ENCODE measurements around the gene PCSK1N. TPM values are rescaled to one million over a fixed set of nuclear protein-coding genes. Genes with fewer than 3 reads are reported as not detected.

PCSK1N gene
- polyA plus RNA-seq, 4 donors, result 8.4 to 22.7 (median 14.5) TPM

DNA sequence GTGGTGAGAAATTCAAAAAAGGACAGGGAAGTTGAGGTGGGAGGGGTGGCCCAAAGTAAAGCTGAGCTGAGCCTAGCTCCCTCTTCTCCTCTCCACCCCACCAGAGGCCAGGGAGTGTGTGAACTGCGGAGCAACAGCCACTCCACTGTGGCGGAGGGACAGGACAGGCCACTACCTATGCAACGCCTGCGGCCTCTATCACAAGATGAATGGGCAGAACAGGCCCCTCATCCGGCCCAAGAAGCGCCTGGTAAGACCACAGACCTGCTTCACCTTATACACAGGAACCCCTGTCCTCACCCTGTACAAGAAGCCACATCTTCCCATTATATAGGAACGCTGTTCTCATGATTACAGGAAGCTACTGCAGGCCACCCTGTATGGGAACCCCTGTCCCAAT is 43.2 kb downstream of the PCSK1N start:
- no peak for DNase-seq (ENCODE audit: low read depth in 4 of 4, low spot score in 2 of 4)

DNA sequence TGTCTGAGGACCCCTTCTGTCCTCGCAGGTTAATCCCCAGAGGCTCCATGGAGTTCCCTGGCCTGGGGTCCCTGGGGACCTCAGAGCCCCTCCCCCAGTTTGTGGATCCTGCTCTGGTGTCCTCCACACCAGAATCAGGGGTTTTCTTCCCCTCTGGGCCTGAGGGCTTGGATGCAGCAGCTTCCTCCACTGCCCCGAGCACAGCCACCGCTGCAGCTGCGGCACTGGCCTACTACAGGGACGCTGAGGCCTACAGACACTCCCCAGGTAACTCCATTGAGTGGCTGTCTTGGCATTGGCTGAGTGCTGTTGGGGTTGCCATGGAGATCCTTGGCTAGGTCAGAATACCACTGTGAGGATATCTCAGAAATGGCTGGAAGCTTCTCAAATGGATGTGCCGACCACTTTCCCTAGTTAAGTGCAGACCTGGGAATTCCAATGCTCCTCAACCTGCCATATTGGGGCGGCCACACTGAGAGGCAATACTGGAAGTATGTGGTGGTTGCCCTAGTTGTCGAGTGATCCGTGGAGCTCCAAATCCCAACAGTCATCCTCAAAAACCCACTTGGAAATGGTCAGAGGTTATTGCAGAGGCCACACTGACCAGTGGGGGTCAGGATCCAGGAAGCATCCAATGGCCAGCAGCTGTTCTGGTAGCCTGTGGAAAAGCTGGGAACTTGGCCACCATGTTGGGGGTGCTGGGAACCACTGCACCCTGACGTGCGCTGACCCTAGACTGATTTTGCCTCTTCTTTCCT is 44.2 kb downstream of the PCSK1N start:
- DNase-seq (ENCODE audit: low read depth in 4 of 4, low spot score in 2 of 4), result no peak

DNA sequence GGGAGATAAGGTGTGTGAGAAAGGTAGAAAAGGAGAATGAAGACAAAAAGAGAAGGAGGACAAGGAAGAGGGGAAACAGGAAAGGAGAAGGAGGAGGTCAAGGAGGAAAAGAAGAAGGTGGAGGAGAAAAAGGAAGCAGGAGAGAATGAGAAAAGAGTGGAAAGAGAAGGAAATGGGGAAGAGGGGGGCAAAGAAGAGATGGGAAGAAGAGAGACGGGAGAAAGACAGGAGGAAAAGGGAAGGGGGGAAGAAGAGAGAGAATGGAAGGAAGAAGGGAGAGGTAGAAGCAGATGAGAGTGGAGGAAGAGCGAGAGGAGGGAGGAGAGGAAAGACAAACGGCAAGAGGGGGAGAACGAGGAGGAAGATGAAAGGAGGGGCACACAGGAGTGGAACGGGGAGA is 44.9 kb downstream of the PCSK1N start:
- no peak for DNase-seq (ENCODE audit: low read depth in 4 of 4, low spot score in 2 of 4)

DNA sequence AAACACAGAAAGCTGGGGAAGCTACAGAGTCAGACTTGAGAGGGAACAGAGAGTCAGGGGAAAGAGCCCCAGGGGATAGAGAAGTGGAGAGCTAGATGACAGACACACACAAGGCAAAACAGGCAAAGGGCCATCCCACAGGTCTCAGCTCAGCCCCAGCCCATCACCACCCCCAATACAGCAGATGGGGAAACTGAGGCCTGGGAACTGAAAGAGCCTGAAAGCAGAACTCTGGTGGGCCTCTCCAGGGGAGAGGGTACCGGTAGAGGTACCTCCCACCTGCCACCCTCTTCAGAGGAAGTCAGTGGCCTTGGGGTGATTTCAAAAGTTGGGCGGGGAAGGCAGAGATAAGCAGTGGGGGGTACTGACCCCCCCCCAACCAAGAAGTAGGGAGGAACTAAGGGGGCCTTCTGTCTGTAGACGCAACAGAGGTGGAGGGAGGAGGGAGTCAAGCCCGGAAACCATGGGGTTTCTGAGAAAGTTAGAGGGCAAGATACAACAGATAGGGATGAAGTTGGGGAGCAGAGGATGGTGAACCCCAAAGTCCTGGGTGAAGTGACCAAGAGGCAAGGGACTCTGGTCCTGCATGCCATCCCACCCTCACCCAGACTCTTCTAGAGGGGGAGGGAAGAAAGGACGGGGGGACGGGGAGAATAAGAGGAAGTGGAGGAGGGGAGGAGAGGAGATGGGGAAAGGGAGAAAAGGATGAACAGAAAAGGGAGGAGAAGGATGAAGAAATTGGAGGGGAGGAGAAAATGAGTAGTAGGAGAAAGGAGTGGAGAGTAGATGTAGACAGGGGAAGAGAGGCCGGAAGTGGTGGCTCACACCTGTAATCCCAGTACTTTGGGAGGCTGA is 45.8 kb downstream of the PCSK1N start:
- DNase-seq (ENCODE audit: low read depth in 4 of 4, low spot score in 2 of 4), result no peak

DNA sequence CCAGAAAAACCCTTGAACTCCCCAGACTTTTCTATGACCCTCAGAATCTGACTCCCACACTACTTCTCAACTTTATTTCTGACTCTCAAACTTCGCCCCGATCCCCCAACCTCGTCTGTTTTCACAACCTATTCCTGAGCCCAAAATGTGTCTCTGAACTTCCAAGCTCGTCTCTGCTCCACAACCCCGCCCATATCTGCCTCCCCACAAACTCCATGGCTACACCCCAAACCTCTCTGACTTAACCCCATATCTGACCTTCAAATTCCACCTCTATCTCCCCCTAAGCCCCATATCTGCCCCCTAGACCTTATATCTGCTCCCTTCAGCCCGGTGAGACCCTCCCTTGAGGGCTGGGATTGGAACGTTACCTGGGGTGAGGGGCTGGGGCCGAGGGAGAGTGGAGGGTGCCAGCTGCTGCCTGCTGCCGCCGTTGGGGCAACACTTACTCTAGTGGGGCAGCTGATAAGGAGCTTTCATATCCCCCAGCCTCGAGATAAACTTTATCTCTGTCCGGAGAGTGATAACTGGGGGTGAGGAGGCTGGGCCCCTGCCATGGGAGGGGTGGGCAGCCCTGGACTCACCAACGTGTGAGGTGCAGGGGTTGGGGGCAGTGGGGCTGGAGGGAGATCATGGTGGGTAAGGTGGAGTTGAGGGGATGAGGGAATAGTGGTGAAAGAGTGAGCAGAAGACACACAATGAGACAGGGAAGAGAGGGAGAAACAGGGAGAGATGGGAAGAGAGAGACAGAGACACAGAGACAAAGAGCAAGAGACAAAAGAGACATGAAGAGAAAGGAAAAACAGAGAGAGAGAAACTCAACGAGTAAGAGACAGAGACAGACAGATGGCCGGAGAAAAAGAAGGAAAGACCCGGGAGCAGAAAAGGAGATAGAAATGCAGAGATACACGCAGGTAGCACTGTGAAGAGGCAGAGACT is 47.6 kb downstream of the PCSK1N start:
- no peak for DNase-seq (ENCODE audit: low read depth in 4 of 4, low spot score in 2 of 4)

DNA sequence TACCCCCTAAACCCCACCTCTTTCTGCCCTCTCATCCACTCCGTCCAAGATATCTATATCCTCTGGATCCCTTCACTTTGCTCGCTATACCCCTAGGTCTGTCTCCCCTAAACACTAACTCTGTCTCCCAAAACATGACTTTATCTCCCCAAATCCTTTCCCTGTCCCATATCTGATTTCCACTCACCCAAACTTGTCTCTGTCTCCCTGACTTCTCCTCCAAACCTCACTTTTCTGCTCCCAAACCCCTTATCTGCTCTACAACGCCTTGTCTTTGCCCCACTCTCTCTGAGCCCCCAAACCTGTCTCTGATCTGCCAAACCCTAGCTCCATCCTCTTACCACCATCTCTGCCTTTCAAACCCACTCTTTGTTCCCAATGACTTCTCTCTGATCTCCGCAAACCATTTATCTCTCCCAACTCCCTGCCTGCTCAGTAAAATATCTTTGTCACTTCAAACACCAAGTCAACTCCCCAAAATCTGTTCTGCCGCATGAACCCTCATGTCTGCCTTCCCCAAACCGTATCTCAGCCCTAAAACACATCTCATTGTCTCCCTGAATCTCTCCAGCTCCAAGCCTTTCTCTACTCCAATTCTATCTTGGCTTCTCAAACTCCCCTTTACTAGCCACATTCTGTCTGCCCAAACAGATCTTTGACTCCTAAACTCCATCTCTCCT is 48.4 kb downstream of the PCSK1N start:
- DNase-seq (ENCODE audit: low read depth in 4 of 4, low spot score in 2 of 4), result no peak

- no peak for DNase-seq (ENCODE audit: low read depth in 4 of 4, low spot score in 2 of 4)
Measured at GRCh38 chrX:48786341-48786800, 49.0 kb downstream of the PCSK1N start, which contains the start of gene GATA1. Gene GATA1 (plus strand): TSS chrX:48786590. CDS start chrX:48791110, 4,520 bp downstream.

- DNase-seq (ENCODE audit: low read depth in 4 of 4, low spot score in 2 of 4), result no peak
Measured at GRCh38 chrX:48785540-48786214, 49.7 kb downstream of the PCSK1N start.

- no peak for DNase-seq (ENCODE audit: low read depth in 4 of 4, low spot score in 2 of 4)
Measured at GRCh38 chrX:48785186-48785539, 50.2 kb downstream of the PCSK1N start.

- no peak for DNase-seq (ENCODE audit: low read depth in 4 of 4, low spot score in 2 of 4)
Measured at GRCh38 chrX:48784726-48785125, 50.7 kb downstream of the PCSK1N start.

- no peak for DNase-seq (ENCODE audit: low read depth in 4 of 4, low spot score in 2 of 4)
Measured at GRCh38 chrX:48782795-48783194, 52.6 kb downstream of the PCSK1N start.

- no peak for DNase-seq (ENCODE audit: low read depth in 4 of 4, low spot score in 2 of 4)
Measured at GRCh38 chrX:48782216-48782615, 53.2 kb downstream of the PCSK1N start.

DNA sequence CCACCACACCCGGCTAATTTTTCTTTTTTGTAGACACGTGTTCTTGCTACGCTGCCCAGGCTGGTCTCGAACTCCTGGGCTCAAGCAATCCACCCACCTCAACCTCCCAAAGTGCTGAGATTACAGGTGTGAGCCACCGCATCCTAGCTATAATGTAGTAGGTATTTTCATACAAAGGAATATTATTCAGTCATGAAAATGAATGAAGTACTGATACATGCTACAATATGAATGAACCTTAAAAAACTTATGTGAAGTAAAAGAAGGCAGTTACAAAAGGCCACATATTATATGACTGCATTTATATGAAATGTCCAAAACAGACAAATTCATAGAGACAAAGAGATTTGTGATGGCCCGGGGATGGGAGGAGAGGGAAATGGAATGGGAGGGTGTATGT is 53.7 kb downstream of the PCSK1N start:
- no peak for DNase-seq (ENCODE audit: low read depth in 4 of 4, low spot score in 2 of 4)

Other genes with a start within 250 kb of the PCSK1N start
- gene WDR13, start 238.1 kb downstream of the PCSK1N start, polyA plus RNA-seq (ENCODE audit: insufficient read length in 4 of 4), result 100 to 1,000 TPM; 122 to 154 (median 140) TPM
- gene WAS, start 151.8 kb downstream of the PCSK1N start, polyA plus RNA-seq (ENCODE audit: insufficient read length in 4 of 4), result 1 to 10 TPM; 2.8 to 5.0 (median 3.2) TPM
- gene SUV39H1, start 138.9 kb downstream of the PCSK1N start, polyA plus RNA-seq (ENCODE audit: insufficient read length in 4 of 4), result 1 to 10 TPM; 6.2 to 8.1 (median 6.8) TPM
- gene GLOD5, start 73.9 kb downstream of the PCSK1N start, polyA plus RNA-seq (ENCODE audit: insufficient read length in 4 of 4), result 1 to 10 TPM; 1.4 to 1.9 (median 1.7) TPM
- 1 to 10 TPM in 1 of 4 donors, under 1 TPM in 3; 0.38 to 1.3 (median 0.87) TPM for gene GATA1, start 49.0 kb downstream of the PCSK1N start, polyA plus RNA-seq (ENCODE audit: insufficient read length in 4 of 4)
- gene HDAC6, start 33.5 kb downstream of the PCSK1N start, polyA plus RNA-seq (ENCODE audit: insufficient read length in 4 of 4), result 100 to 1,000 TPM; 135 to 220 (median 177) TPM
- gene ERAS, start 9.1 kb downstream of the PCSK1N start, polyA plus RNA-seq (ENCODE audit: insufficient read length in 4 of 4), result under 1 TPM in 2 of 4 donors, not detected in 2; 0.16 to 0.36 TPM
- 10 to 100 TPM; 37.2 to 61.4 (median 50.1) TPM for gene TIMM17B, start 62.2 kb upstream of the PCSK1N start, polyA plus RNA-seq (ENCODE audit: insufficient read length in 4 of 4)
- gene PQBP1, start 62.3 kb upstream of the PCSK1N start, polyA plus RNA-seq (ENCODE audit: insufficient read length in 4 of 4), result 10 to 100 TPM; 73.1 to 89.9 (median 77.8) TPM
- 10 to 100 TPM; 30.4 to 37.3 (median 33.0) TPM for gene SLC35A2, start 76.0 kb upstream of the PCSK1N start, polyA plus RNA-seq (ENCODE audit: insufficient read length in 4 of 4)
- gene PIM2, start 83.4 kb upstream of the PCSK1N start, polyA plus RNA-seq (ENCODE audit: insufficient read length in 4 of 4), result 1 to 10 TPM; 5.9 to 8.8 (median 7.4) TPM
- 10 to 100 TPM; 62.5 to 72.7 (median 67.7) TPM for gene OTUD5, start 122.0 kb upstream of the PCSK1N start, polyA plus RNA-seq (ENCODE audit: insufficient read length in 4 of 4)
- 1 to 10 TPM; 2.3 to 3.4 (median 2.8) TPM for gene KCND1, start 136.2 kb upstream of the PCSK1N start, polyA plus RNA-seq (ENCODE audit: insufficient read length in 4 of 4)
- gene GRIPAP1, start 166.7 kb upstream of the PCSK1N start, polyA plus RNA-seq (ENCODE audit: insufficient read length in 4 of 4), result 10 to 100 TPM; 36.0 to 72.1 (median 51.3) TPM
- 10 to 100 TPM; 26.9 to 39.1 (median 33.8) TPM for gene TFE3, start 207.7 kb upstream of the PCSK1N start, polyA plus RNA-seq (ENCODE audit: insufficient read length in 4 of 4)
- 10 to 100 TPM in 3 of 4 donors, 1 to 10 TPM in 1; 7.9 to 20.0 (median 13.0) TPM for gene CCDC120, start 223.4 kb upstream of the PCSK1N start, polyA plus RNA-seq (ENCODE audit: insufficient read length in 4 of 4)
- 10 to 100 TPM; 31.6 to 46.2 (median 41.1) TPM for gene PRAF2, start 238.4 kb upstream of the PCSK1N start, polyA plus RNA-seq (ENCODE audit: insufficient read length in 4 of 4)
- 10 to 100 TPM; 53.7 to 63.8 (median 61.5) TPM for gene WDR45, start 244.3 kb upstream of the PCSK1N start, polyA plus RNA-seq (ENCODE audit: insufficient read length in 4 of 4)